BLaER1 treated with 17β-estradiol and CSF1 and Interleukin-3, amounts not matched to agents 10 nM and 100 nM (cell line): ENCODE data around the gene OR10H5.
"Not testable (repeated sequence)": the region's sequence is repeated elsewhere in the genome, so short reads cannot be mapped to it uniquely, and the experiment has no call there.

Experiments
- H3K27ac ChIP-seq, 11 experiments: shearing (Covaris generic); formaldehyde crosslinking; 2 replicates each; pipeline ENCODE4 v1.8.1; 2022
- H3K27me3 ChIP-seq, 11 experiments: shearing (Covaris generic); formaldehyde crosslinking; 2 replicates each; pipeline ENCODE4 v1.8.1; 2022
- H3K36me3 ChIP-seq, 11 experiments: shearing (Covaris generic); formaldehyde crosslinking; 2 replicates each; pipeline ENCODE4 v1.8.1; 2022
- H3K4me1 ChIP-seq, 10 experiments: shearing (Covaris generic); formaldehyde crosslinking; 2 replicates each; pipeline ENCODE4 v1.8.1; 2022
- H3K4me2 ChIP-seq, 11 experiments: shearing (Covaris generic); formaldehyde crosslinking; 2 replicates each; pipeline ENCODE4 v1.8.1; 2022
- H3K4me3 ChIP-seq, 10 experiments: shearing (Covaris generic); formaldehyde crosslinking; 2 replicates each; pipeline ENCODE4 v1.8.1; 2022
- H3K9ac ChIP-seq, 11 experiments: shearing (Covaris generic); formaldehyde crosslinking; 2 replicates each; pipeline ENCODE4 v1.8.1; 2022
- H3K9me3 ChIP-seq, 11 experiments: shearing (Covaris generic); formaldehyde crosslinking; replicated peaks in 1 of 11; 2 replicates each; pipeline ENCODE4 v1.8.1; 2022
- H4K20me1 ChIP-seq, 11 experiments: shearing (Covaris generic); formaldehyde crosslinking; 2 replicates each; pipeline ENCODE4 v1.8.1; 2022
- Cebpa-rat ChIP-seq, 11 experiments: shearing (Covaris generic); IDR thresholded peaks; 2 replicates each; pipeline ENCODE4 v1.8.1; 2022

Gene OR10H5

DNA sequence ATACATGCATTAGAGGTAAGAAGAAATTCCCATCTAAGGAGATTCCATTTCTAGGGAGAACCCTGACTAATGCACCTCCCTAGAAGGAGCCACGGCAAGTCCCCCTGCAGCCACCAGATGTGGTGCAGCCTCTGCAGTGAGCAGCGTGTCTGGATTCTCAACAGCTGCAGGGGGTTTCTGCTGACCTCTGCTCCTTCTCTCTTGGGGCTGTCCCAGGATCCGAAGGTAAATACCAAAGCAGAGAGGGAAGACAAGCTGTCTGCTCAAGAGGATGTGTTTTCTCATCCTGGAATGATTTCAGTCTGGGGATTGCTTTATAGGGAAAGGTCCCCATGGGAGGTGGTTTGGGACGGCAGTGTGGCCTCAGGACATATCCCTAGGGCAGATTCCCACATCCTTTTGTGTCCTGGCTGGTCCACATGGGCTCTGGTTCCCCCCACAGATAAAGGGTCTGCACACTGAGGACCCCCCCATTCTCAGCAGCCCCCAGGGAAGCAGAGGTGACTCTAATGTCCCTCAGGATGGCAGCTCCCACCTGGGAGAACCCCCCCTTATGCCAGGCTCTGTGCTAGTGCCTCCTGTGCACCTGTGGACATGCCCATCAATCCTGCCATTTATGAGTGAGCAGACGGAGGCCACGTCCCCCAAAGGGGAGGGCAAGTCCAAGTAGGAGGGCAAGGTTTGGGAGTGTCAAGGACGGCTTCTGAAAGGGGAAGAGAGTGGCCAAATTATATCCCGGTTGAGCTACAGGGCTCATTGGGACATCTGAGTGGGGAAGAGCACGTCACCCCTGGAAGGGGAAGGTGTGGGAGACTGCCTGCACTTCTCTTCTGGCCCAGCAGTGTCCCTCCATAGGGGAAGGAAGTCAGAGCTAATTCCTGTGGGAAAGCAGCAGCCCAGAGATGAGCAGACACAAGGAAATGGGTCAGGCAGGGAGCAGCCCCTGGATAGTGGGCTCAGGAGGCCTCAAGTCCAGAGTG, 10.2 kb upstream of the OR10H5 start:
- Histone ChIP-seq H3K9ac (no peak overlapping the region), H3K27me3 (no peaks in the 10 kb centered on the region)

DNA sequence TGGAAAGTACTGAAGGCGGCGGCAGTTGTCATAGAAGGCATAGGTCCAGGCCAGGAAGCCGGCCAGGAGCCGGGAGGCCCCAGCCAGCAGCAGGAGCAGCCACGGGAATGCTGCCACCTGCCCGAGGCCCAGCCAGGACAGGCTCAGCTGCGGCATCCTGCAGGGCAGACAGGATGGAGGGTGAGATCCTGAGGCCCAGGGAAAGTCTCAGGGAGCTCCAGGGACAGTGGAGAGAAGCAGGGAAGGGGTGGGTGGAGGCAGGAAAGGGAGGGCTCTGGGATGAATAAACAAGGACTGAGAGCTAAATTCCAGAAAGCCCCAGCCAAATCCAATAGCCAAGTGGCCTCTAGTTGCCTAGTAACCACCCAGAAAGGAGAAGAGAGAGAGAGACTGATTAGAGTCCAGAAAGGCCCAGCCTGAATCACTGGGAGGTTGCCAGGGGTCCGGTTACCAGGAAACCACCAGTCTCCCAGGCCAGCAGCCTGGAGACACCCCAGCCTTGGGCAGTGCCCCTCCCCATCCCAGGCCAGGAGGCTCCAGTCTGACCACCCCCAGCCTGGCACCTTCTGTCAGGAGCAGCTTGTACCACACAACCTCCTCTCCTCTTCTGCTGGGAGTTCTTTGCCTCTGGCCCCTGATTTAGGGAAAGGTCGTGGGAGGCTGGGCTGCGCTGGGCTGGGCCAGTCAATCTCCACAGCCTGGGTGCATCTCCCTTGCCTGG, 7.5 kb upstream of the OR10H5 start:
- no peak overlapping the region for H3K9ac ChIP-seq
- no peak for TF ChIP-seq Cebpa-rat (IDR thresholded peaks at IDR 0.05)

More for the DNA sequence above, 10.2 kb upstream of the OR10H5 start:
- Histone ChIP-seq H3K36me3 (no peaks in the 10 kb centered on the region), H3K4me1 (peaks cover 2 to 7% (median 4%) of the 10 kb centered on the region in 10 experiments; a peak in 18 of 20 replicates), H3K27ac (no peak overlapping the region), H3K4me3 (no peak overlapping the region), H3K4me2 (no peak overlapping the region), H4K20me1 (peaks cover 0 to 9% (median 0%) of the 10 kb centered on the region in 11 experiments; a peak in 2 of 22 replicates), H3K9me3 (no peaks in the 10 kb centered on the region)
- no peak for TF ChIP-seq Cebpa-rat (IDR thresholded peaks at IDR 0.05)

DNA sequence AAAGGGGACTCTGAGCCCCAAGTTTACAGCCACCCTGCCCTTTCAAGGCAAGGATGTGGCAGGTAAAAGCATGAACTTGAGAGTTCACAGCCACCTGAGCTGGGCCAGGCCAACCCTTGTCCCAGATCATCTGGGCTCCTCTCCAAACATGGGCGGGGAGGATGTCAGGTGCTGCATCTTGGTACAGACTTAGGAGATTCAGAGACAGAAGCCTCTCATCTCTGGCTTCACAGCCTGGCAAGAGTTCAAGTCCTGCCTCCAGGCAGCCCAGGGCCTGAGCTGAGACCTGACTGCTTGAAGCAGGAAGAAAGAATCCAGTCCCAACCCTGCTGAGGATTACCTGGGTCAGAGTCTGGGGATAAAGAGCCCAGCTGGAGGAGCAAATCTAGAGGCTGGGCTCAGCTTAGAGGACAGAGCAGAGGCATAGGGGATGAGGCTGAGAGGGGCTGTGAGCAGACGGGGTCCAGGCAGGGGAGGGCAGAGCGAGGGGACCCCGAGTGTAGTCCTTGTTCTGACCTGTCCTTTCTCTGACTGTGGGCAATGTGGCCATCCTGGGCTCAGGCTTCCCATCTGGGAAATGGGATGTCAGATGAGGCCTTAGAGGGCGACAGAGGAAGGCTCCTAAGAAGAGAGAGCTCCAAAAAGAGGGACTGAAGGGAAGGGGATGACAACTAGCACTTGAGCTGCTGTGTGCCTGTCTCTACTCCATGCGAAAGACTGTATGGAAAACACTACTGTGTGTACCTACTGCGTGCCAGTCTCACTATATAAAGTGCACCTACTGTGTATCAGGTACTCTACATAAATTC, 6.6 kb upstream of the OR10H5 start:
- Histone ChIP-seq H3K4me3 (no peak overlapping the region), H3K9me3 (no peaks in the 10 kb centered on the region), H3K27ac (no peak overlapping the region), H3K27me3 (no peaks in the 10 kb centered on the region), H3K9ac (no peak overlapping the region), H4K20me1 (peaks cover 0 to 9% (median 0%) of the 10 kb centered on the region in 11 experiments; a peak in 2 of 22 replicates), H3K4me2 (no peak overlapping the region), H3K4me1 (peaks cover 11 to 15% (median 13%) of the 10 kb centered on the region in 10 experiments; a peak in 18 of 20 replicates), H3K36me3 (no peaks in the 10 kb centered on the region)
- no peak for TF ChIP-seq Cebpa-rat (IDR thresholded peaks at IDR 0.05)

More for the DNA sequence above, 7.5 kb upstream of the OR10H5 start:
- Histone ChIP-seq H4K20me1 (peaks cover 0 to 9% (median 0%) of the 10 kb centered on the region in 11 experiments; a peak in 2 of 22 replicates), H3K4me1 (peaks cover 11 to 15% (median 13%) of the 10 kb centered on the region in 10 experiments; a peak in 18 of 20 replicates), H3K27me3 (no peaks in the 10 kb centered on the region), H3K36me3 (no peaks in the 10 kb centered on the region), H3K27ac (no peak overlapping the region), H3K9me3 (no peaks in the 10 kb centered on the region), H3K4me3 (no peak overlapping the region), H3K4me2 (no peak overlapping the region)

DNA sequence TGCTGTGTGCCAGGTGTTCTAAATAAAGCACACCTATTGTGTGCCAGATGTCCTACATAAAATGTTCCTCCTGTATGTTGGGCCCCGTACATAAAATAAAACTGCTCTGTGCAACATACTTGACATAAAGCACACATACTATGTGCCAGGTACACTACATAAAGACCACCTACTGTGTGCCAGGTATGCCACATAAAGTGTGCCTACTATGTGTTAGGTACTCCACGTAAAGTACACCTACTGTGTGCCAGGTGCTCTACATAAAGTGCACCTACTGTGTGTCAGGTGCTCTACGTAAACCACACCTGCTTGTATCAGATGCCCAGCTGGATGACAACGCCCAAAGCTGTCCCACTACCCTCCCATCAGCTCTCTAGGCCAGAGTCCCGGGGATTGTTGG, 5.8 kb upstream of the OR10H5 start:
- Histone ChIP-seq H4K20me1 (peaks cover 0 to 9% (median 0%) of the 10 kb centered on the region in 11 experiments; a peak in 2 of 22 replicates), H3K4me3 (no peak overlapping the region), H3K27ac (no peak overlapping the region), H3K4me1 (peaks cover 11 to 15% (median 13%) of the 10 kb centered on the region in 10 experiments; a peak in 18 of 20 replicates), H3K9me3 (no peaks in the 10 kb centered on the region), H3K9ac (no peak overlapping the region), H3K36me3 (no peaks in the 10 kb centered on the region), H3K27me3 (no peaks in the 10 kb centered on the region), H3K4me2 (no peak overlapping the region)
- no peak for TF ChIP-seq Cebpa-rat (IDR thresholded peaks at IDR 0.05)

DNA sequence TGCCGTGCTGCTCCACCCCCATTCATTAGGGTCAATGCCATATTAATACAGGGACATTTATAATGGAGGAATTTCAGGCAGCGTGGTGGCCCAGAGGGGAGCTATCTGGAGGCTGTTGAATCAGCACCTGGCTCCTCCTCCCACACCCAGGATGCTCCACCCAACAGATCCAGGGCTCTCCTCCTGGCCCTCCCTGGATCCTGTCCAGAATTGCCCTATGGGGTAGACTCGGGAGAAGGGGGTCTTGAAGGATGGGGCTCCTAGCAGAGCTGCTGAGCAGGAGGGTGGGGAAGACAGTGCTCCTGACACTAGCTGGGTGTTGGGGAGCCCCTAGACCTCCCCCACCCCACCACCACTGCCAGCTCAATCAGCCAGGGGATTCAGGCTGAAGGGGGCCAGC, 5.2 kb upstream of the OR10H5 start:
- no peak overlapping the region for H3K27ac ChIP-seq
- peak overlapping the region; percentile 6 to 66 (median 41); a peak in 18 of 22 replicates for H3K4me2 ChIP-seq
- H3K36me3 ChIP-seq: no peaks in the 10 kb centered on the region
- H4K20me1 ChIP-seq: peaks cover 0 to 9% (median 0%) of the 10 kb centered on the region in 11 experiments; a peak in 2 of 22 replicates
- no peak overlapping the region for H3K4me3 ChIP-seq
- no peak for TF ChIP-seq Cebpa-rat (IDR thresholded peaks at IDR 0.05)
- H3K9me3 ChIP-seq: no peaks in the 10 kb centered on the region
- H3K9ac ChIP-seq: no peak overlapping the region
- no peaks in the 10 kb centered on the region for H3K27me3 ChIP-seq
- H3K4me1 ChIP-seq: peaks cover 11 to 15% (median 13%) of the 10 kb centered on the region in 10 experiments; a peak in 18 of 20 replicates

DNA sequence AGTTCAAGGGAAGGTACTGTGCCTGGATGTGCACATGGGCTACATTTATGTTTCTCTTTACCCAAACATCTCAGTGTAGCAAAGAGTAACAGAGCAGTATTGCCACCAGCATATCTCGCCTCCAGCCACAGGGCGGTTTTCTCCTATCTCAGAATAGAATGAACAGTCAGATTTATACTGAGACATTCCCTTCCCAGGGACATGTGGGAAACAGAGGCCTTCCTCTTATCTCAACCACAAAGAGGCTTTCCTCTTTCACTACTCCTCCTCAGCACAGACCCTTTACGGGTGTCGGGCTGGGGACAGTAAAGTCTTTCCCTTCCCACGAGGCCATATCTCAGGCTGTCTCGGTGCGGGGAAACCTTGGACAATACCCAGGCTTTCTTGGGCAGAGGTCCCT, 4.6 kb upstream of the OR10H5 start:
- not testable (repeated sequence) for H3K27me3 ChIP-seq, H3K9me3 ChIP-seq, H3K27ac ChIP-seq, H4K20me1 ChIP-seq, H3K36me3 ChIP-seq, H3K4me3 ChIP-seq
- H3K4me1 ChIP-seq: peaks cover 11 to 15% (median 13%) of the 10 kb centered on the region in 10 experiments; a peak in 18 of 20 replicates
- H3K9ac ChIP-seq: 0 out of 22 replicates have a peak overlapping the region, but pooled peaks of 1 of the 11 experiments have one; percentile 28
- peak overlapping the region; percentile 6 to 66 (median 41); a peak in 21 of 22 replicates for H3K4me2 ChIP-seq

DNA sequence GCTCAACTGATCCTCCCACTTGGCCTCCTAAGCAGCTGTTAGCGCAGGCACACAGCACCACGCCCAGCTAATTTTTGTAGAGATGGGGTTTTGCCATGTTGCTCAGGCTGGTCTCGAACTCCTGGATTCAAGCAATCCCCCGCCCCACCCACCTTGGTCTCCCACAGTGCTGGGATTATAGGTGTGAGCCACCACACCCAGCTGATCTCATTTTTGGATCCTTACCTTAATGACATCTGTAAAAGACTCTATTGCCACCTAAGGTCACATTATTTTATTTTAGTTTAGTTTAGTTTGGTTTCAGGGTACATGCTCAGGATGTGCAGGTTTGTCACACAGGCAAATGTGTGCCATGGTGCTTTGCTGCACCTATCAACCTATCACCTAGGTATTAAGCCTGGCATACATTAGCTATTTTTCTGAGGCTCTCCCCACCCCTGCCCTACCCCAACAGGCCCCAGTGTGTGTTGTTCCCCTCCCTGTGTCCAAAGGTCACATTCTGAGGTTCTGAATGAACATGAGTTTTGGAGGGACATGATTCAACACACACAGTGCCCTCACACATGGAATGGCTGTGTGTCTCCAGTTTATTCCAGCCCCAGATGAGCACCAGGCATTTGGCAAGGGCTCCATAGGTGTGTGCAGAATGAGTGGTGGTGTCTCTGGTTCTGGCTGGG, 1.3 kb downstream of the OR10H5 start:
- Histone ChIP-seq H3K4me3 (no peak overlapping the region), H3K36me3 (no peaks in the 10 kb centered on the region), H3K4me1 (no peaks in the 10 kb centered on the region), H3K9me3 (no peaks in the 10 kb centered on the region), H4K20me1 (no peaks in the 10 kb centered on the region), H3K27me3 (no peaks in the 10 kb centered on the region), H3K4me2 (no peak overlapping the region), H3K9ac (no peak overlapping the region), H3K27ac (no peak overlapping the region)
- no peak for TF ChIP-seq Cebpa-rat (IDR thresholded peaks at IDR 0.05)

DNA sequence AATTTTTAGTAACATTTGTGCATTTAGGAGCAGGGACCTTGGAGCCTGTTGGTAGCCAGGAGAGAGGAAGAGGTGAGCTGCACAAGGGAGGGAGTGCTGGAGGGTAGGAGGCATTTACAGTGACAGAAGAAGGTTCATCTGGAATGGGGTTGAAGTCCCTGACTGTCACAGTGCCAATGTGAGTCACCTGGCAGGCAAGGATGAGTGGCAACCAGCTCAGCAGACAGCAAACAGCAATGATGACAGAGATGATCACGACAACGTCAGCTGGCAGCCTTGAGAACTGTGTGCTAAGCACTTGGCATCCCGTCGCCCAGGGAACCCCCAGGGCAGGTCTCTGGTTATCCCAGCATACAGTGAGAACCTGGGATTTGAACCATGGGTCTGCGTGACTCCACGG, 2.6 kb downstream of the OR10H5 start:
- Histone ChIP-seq H3K27ac (no peak overlapping the region), H3K4me3 (no peak overlapping the region), H4K20me1 (no peaks in the 10 kb centered on the region)

DNA sequence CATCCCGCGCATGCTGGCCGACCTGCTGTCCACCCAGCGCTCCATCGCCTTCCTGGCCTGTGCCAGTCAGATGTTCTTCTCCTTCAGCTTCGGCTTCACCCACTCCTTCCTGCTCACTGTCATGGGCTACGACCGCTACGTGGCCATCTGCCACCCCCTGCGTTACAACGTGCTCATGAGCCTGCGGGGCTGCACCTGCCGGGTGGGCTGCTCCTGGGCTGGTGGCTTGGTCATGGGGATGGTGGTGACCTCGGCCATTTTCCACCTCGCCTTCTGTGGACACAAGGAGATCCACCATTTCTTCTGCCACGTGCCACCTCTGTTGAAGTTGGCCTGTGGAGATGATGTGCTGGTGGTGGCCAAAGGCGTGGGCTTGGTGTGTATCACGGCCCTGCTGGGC, 6.8 kb downstream of the OR10H5 start:
- not testable (repeated sequence) for H3K4me1 ChIP-seq, H3K4me3 ChIP-seq, H4K20me1 ChIP-seq, H3K27me3 ChIP-seq, H3K9me3 ChIP-seq, H3K4me2 ChIP-seq, H3K9ac ChIP-seq, H3K36me3 ChIP-seq, H3K27ac ChIP-seq

More for the DNA sequence above, 2.6 kb downstream of the OR10H5 start:
- Histone ChIP-seq H3K4me2 (no peak overlapping the region), H3K4me1 (no peaks in the 10 kb centered on the region), H3K27me3 (no peaks in the 10 kb centered on the region), H3K9me3 (no peaks in the 10 kb centered on the region), H3K9ac (no peak overlapping the region), H3K36me3 (no peaks in the 10 kb centered on the region)
- no peak for TF ChIP-seq Cebpa-rat (IDR thresholded peaks at IDR 0.05)
